Right ventricle myocardium superior (tissue), 1 donor: Measurements from ENCODE around the gene TMEM163. TPM values are rescaled to one million over a fixed set of nuclear protein-coding genes. Genes with fewer than 3 reads are reported as not detected.

Source experiments
- ATAC-seq: fragments of 200-7000 bp; cut with Tn5 transposase; one replicate; pipeline ENCODE4 v1.9.1; 2020; ENCODE audit warnings: mild to moderate bottlenecking; ENCODE audit not compliant: poor library complexity
- DNase-seq: peaks from one replicate; pipeline ENCODE4 v3.0.0-alpha.2; 2020
- intact Hi-C: fragments of 100-400 bp; cut with DNase I; formaldehyde crosslinking; loops from one replicate; pipeline ENCODE4 v1.11.2; 2022
- total RNA-seq: library from RNA; stranded (reverse); fragmentation: NEBNext Ultra II Directional; extraction: Animal tissue kit (Norgen Biotek cat#: 25700); gene quantifications from one replicate; pipeline ENCODE4 v1.2.1, GENCODE V29; 2021
- donor health status: DM: no; HTN: yes; CAD: no; lungs with severe emphysema.

TMEM163 gene
- total RNA-seq, 1 donor from 2014 or later, result 0.38 TPM

DNA sequence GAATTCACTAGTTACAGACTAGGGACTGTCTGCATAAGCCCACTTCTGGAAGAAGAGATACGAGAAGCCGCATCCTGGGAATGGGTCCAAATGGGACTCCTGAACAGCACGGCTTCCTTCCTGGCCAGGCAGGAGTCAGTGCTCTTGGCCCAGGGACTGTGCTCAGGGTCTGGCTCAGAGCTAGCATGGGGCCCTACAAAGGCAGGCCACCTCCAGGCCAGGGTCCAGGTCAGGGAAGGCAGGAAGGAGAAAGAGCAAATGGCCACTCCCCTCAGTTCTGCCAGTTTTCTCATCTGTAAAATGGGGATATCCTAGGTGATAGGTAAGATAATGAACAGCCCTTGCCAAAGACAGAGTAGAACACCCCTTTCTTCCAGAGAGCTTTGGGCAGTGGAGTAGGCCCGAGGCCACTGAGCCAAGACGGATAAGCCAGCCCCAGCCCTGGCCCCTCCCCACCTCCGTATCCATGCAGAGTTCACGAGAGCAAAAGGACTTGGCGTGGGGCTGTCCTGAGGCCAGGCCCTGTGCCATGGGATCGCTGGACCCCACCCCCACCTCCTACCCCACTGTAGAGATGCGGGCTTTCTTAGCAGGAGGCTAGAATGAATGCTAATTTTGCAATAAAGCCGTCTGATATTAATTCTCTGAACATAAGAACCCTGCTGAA, 274.9 kb downstream of the TMEM163 start:
- ATAC-seq (no peak), DNase-seq (no peak)
- intact Hi-C loops, result no loop called here

DNA sequence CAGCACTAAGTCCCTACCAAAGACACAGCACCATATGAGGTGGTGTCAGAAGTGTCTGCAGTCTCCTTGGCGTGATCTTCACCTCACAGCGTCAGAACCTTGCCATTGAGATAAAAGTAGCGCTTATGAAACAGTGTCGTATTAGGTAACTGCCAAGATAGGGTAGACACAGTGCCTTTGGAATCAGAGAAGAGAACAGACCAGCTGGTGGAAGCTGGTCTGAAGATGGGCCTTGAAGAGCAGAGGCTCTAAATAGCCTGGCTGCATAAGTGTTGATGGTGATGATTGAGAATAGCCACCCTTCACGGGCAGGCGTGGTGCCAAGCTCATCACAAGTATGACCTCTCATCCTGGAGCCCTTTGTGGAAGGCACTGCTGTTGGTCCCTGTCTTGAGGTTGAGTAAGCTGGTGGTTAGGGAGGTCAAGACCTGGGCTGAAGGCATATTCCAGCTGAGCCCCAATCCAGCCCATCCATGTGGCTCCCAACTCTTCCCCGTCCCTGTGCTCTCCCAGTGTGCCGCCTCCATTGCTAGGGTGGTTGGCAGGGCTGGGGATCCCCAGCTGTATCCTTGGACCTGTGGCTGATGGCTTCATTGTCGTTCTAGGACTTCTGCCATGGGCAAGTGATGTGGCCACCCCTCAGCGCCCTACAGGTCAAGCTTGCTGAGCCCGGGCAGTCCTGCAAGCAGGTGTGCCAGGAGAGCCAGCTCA, 277.5 kb downstream of the TMEM163 start:
- intact Hi-C loops, result no loop called here
- DNase-seq (peak; percentile 57), ATAC-seq (peak; percentile 77)

DNA sequence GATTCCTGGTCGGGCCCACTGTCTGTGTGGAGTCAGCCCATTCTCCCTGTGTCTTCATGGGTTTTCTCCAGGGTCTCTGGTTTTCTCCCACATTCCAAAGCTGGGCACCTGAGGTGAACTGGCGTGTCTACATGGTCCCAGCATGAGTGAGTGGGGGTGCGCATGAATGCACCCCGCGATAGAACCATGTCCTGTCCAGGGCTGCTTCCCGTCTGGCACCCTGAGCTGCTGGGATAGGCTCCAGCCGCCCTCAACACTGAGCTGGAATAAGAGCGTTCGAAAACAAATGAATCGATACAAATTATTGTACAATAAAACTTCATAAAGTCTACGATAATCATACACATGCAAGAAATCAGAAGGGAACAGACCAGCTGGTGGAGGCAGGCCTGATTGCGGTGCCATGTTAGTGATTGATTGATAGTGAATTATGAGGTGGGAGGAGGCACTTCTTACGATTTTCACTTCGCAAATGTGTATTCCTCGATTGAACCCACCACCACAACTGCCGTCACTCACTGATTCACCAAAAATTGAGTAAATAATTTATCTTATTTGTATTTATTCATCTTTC, 278.4 kb downstream of the TMEM163 start:
- DNase-seq, result no peak
- no peak for ATAC-seq
- intact Hi-C loops, result no loop called here

DNA sequence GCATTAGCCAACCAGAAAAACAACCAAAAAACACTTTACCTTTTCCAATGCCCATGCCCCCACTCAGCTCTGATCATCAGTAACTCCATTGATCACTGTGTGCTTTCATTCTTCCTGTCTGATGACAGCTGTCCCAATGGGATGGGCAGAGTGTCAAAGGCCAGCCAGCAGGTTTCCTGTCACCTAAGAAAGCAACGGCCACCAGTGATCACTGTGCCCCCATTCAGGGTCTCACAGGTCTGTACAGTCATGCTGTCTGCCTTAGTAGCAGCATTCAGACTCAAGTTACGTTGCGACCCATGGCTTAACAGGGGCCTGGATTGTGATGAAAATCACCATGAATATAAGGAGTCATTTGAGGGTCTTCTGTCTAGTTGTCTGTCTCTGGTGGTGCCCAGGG, 280.4 kb downstream of the TMEM163 start:
- no peak for DNase-seq
- ATAC-seq, result no peak
- intact Hi-C loops, result no loop called here

DNA sequence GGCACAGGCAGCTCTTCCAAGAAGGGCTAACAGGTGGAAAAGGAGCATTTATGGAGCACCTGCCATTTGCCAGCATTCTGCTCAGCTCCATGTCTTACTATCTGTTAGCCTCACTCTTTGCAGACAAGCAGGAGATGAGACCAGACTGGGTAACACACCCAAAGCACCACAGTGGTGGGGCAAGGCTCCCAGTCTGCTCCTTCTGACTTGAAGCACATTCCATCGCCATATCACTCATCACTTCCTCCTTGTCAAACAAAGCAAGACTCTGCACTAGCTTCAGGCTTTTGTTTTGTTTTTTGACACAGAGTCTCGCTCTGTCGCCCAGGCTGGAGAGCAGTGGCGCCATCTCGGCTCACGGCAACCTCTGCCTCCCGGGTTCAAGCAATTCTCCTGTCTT, 282.1 kb downstream of the TMEM163 start:
- intact Hi-C loops, result no loop called here
- ATAC-seq, result no peak
- DNase-seq, result no peak

DNA sequence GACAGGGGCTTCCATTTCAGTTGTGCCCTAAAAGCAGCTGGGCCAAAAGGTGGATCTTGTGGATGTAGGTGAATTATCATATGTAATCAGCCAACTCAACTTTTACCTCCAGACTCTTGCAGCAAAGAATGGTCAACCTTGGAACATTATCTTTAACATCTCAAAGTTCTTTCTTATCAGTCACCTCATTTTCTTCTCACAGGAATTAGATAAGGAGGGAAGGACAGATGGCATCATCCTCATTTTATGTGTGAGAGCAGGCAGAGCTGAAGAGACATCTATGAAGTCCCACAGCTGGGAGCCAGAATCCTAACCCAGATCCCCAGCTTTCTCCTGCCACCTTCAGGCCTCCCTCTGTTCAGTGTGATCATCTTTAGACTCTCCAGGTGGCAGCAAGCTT, 282.9 kb downstream of the TMEM163 start:
- DNase-seq, result no peak
- no peak for ATAC-seq

DNA sequence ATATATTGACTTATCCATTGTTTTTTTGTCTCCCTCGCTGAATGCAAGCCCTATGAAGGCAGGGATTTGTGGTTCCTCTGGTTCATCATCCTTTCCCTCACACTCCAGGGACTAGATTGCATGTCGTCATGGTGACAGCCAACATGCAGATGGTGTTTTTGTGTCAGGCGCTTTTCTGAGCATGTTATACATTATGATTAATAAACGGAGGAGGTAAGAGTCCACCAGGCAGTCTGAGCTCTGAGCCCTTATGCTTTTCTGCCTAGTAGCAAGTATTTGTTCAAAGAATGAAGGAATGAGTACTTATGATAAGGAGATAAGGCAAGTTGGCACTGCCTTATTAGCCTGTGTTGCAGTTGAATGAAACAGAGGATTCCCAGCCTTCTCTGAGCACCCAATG, 283.3 kb downstream of the TMEM163 start:
- intact Hi-C loops, result no loop called here
- ATAC-seq (no peak), DNase-seq (no peak)

More for the DNA sequence above, 282.9 kb downstream of the TMEM163 start:
- intact Hi-C loops, result no loop called here

DNA sequence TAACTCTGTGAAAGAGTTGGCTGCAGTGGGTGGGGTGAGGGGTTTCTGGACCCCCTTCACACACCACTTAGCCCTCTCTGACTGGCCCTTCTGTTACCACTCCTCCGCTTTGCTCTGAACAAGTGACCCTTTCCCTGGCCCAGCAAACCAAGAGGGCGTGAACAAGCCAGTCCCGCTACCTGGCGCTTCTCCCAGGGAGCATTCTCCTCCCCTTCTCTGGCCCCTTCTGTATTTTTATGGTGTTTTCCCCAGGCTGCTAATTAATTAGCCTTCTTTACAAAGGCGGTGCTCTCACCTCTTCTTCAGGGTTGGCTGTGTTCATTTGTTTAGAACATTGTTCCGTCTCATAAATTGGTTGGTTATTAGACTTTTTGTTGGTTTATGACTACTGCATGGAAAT, 284.8 kb downstream of the TMEM163 start:
- ATAC-seq (no peak), DNase-seq (no peak)
- intact Hi-C loops, result no loop called here

DNA sequence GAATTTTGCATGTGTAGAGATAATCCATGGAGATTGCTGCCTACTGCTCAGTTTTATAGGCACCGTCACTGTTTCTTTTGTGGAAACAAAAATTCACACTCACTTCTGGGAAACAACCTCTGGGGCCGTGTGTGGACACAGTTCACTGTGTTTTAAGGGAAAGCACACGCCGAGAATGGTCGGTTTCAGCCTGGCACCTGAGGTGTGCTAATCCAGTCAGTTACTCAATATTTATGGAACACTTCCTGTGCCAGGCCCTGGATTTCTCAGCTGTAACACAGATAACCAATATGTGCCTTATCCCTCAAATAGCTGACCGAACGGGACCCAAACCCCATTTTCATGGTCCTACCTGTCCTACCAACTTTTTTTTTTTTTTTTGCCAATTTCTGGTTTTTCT, 285.3 kb downstream of the TMEM163 start:
- ATAC-seq, result no peak
- DNase-seq, result no peak
- intact Hi-C loops, result no loop called here

DNA sequence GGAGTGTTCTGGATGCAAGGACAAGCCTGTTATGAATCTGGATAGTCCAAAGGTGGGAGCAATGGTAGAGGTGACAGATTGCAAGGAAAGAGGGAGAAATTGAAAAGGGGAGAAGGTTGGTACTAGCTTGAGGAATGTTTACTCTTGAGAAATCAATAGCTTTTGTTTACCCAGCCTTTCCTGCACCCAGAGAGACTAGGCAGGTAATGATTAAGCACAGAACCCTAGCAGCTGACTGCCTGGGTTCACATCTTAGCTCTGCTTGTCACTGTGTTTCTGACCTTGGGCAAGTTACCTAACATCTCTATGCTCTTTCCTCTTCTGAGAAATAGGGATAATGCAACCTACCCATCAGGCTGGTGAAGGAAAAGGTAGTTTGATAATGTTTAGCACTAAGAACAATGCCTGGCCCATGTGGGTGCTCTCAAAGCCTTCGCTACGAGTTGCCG, 286.3 kb downstream of the TMEM163 start:
- intact Hi-C loops, result no loop called here
- DNase-seq (no peak), ATAC-seq (no peak)

DNA sequence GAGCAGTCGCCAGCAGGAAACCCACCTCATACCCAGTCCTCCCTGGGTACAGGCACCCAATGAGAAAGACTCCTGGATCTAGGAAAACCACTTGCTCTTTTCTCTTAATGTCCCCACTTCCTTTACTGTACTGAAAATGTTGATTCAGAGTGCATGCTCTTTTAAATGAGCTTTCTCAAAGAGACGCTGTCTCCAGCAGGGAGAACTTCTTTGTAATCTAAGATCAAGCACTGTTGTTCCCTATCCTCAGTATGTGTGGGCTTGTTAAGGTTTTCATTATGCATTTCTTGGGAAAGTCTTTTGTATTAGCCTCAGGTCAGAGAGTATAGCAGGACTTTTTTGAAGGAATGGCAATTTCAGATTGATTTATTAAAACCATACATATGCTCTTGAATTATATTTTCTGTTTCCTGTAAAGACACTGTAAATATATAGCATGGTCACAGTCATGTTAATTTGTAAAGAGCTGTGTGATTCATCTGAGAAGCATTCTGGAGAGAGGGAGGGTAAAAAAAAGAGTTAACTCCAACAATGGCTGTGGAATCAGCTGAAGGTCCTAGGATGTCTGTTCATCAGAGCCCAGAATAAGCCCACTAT, 286.9 kb downstream of the TMEM163 start:
- intact Hi-C loops, result no loop called here
- DNase-seq (no peak), ATAC-seq (no peak)

DNA sequence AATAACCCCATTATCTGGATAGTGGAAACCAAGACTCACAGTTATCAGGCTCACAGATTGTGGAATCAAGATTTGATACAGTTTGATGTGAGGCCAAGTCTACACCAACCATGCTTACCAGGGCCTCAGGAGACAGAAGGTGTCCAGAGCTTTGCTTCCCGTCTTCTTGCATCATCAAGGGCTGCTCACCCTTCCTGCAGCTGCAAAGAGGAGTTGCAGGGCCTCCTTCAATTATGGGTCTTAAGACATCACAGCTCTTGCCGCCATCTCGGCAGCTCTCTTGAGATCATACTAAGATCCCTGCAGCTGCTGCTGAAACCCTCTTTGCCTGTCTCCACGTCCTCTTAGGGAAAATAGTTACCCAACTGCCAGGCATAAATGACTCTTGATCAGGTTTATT, 288.9 kb downstream of the TMEM163 start:
- ATAC-seq (no peak), DNase-seq (no peak)
- intact Hi-C loops, result no loop called here

DNA sequence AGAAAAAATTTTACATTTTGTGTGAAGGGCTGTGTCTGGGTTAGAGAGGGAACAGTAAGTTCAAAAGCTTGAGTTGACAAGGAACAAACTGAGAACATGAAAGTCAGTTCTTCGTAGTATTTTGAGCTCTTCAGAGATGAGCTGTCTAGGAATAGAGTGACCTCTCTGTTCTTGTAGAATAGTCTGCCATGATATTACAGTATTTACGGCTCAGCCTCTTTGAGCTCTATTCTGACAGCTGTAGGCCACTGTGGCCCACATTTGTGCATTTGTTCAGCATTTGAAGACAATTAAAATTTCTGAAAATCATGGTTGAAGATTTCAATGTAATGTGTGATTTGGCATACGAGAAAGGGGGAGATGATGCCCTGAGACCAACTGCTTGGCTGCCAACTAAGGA, 292.1 kb downstream of the TMEM163 start:
- no peak for ATAC-seq

DNA sequence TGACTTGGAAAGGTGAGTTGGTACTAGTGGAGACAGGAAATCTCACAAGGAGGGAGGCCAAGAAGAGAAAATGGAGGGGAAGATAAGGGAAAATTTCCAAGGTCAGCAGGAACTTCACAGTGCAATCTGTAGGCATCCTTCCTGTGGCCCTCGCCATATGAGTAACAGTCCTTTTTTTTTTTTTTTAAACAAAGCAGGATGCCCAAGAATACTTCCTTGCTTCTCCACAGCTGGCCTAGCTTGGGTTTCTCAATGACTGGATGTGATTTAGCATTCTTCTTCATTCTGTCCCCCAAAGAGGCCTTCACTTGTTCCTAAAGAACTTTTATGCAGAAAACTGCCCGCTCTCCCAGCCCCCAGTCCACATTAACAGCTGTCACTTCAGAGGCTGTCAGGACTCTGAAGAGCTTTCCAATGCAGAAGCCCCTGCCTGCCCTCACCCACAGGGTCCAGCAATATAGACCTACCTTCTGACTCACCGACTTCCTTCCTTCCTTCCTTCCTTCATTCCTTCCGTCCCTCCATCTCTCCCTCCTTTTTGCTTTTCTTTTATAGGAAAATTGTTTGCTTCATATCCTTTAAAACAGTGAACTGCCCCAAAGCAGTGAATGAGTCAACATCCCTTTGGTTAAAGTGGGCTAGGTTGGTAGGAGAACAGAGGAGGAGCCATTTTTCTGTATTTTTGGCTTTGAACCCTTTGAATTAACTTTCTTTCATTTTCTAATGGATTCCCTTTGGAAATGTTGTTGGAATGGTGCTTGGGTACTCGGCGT, 292.9 kb downstream of the TMEM163 start:
- DNase-seq (no peak), ATAC-seq (no peak)
- intact Hi-C loops, result no loop called here

More for the DNA sequence above, 292.1 kb downstream of the TMEM163 start:
- DNase-seq, result no peak
- intact Hi-C loops, result no loop called here

DNA sequence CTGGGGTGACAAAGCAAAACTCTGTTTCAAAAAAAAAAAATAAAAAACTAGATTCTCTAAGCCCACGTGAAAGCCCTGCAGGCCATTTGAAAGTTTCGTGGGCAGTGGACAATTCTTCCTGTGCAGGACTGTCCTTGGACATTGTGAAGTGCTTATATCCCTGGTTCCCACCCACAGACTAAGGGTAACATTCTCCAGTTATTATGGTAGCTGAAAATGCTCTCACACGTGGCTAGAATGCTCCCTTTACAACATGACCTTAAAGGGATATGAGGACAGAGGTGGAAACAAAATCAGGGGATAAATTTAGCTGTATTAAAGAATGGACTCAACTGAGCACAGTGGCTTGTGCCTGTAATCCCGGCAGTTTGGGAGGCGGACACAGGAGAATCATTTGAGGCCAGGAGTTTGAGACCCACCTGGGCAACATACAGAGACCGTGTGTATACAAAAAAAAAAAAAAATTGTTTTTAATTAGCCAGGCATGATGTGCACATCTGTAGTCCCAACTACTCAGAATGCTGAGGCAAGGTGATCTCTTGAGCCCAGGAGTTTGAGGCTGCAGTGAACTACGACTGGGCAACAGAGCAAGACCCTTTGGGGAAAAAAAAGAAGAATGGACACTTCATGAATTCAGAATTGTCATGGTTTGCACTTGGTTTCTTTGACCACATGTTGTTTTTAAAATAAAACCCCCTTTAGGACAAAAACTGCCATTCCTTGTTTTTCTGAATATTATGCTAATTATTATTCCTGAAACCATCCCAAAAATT, 297.1 kb downstream of the TMEM163 start:
- ATAC-seq (peak; percentile 61), DNase-seq (no peak)
- intact Hi-C loops, result no loop called here

DNA sequence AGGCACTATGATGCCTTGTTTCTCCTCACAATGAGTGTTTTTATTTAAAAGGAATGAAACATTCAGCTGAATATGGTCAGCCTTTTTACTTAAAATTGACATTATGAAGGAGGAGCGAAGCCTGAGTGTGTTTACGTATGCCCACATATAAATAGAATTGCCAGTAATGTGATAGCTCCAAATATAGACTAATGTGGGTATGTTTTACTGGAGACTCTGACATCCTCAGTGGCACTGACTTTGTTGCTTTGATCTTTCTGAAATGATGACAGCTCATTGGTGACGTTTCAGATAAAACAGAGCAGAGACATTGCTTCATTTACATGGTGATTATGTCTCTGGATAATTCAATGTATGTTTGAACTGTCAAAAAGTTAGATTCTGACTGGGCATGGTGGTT, 297.9 kb downstream of the TMEM163 start:
- ATAC-seq, result peak; percentile 63
- intact Hi-C loops, result no loop called here
- DNase-seq, result no peak

DNA sequence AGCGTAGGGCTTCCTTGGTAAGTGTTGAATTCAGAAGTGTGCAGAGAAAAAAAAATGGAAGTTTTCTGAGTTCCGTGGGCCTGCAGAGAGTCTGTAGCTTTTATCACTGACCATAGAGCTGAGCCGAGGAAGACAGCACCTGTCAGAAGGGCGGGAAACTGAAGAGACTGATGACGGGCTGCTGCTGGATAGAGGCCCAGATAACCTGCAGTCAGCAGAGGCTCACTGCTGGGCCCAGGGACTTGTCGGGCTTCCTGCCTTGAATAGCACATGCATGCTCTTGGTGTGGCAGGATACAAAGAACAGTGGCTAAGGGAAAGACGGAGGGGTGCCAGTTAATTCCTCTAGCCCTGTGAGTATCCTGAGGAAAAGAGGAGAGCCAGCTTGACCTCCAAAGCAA, 298.5 kb downstream of the TMEM163 start:
- no peak for DNase-seq
- peak; percentile 73 for ATAC-seq
- intact Hi-C loops, result no loop called here

DNA sequence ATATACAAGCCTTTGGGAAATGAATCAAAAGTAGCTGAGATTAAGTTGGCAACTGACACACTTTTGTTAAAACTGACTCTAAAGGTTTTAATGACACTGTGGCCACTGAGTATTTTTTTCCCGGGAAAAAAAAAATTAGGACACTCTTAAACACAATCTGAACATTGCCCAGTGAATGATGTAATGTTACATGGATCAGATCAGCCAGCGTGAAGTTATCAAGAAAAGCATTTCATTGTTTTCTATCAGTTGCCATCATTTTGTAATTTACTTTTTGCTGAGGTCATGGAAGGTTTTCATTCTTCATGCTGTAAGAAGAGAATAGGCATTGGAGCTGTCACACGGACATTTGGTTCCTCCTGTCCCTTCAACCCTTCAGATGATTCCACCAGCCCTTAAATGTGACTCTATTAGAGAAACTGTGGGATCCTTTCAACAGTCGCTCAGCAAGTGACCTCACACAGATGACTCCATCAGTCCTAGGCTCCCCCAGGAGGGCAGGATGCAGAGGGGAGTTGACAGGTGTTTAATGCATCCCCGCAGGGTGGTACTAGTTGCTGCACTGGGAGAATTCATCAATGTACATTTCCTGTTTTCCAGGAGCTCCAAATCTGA, 300.7 kb downstream of the TMEM163 start:
- intact Hi-C loops, result loop anchor here (10.0 kb wide), 1 partner anchor 163 kb away; the partner anchor contains the start of gene MGAT5
- DNase-seq (no peak), ATAC-seq (no peak)
